MCF 10A (cell line): ENCODE data around the gene PPP4R3A. TPM values are rescaled to one million over a fixed set of nuclear protein-coding genes. Genes with fewer than 3 reads are reported as not detected.

Source experiments
- BruUV-seq: library from RNA; stranded (reverse); fragments of 400-500 nt; replicated peaks from 2 replicates; lab custom pipeline; 2021; lab: Mats Ljungman, UMichigan
- CTCF ChIA-PET: fragments of 300-600 bp; sonication (Branson Sonifier 250); formaldehyde crosslinking; extraction: SDS; loops from one replicate; lab custom pipeline; 2021; ENCODE audit warnings: antibody characterized with exemption, inconsistent platforms; lab: Yijun Ruan, JAX
- POLR2A ChIA-PET: fragments of 300-600, 350-650 bp; sonication (Branson Sonifier 250); formaldehyde crosslinking; extraction: SDS; loops from one replicate; lab custom pipeline; 2020; ENCODE audit warnings: antibody characterized with exemption, inconsistent platforms; lab: Yijun Ruan, JAX
- DNase-seq: peaks from one replicate; pipeline ENCODE4 v3.0.0-alpha.2; 2018; ENCODE audit not compliant: unreplicated experiment
- H3K27ac Mint-ChIP-seq: one replicate; pipeline ENCODE4 v1.8.0; 2022; ENCODE audit warnings: mild to moderate bottlenecking, low read depth, mixed read lengths; ENCODE audit not compliant: unreplicated experiment
- H3K27me3 Mint-ChIP-seq: one replicate; pipeline ENCODE4 v1.8.0; 2022; ENCODE audit warnings: mixed read lengths; ENCODE audit not compliant: insufficient read depth, unreplicated experiment
- H3K36me3 Mint-ChIP-seq: one replicate; pipeline ENCODE4 v1.8.0; 2022; ENCODE audit warnings: mild to moderate bottlenecking, moderate library complexity, mixed read lengths; ENCODE audit not compliant: insufficient read depth, unreplicated experiment
- H3K4me1 Mint-ChIP-seq: one replicate; pipeline ENCODE4 v1.8.0; 2022; ENCODE audit warnings: mixed read lengths; ENCODE audit not compliant: insufficient read depth, unreplicated experiment
- H3K4me3 Mint-ChIP-seq: one replicate; pipeline ENCODE4 v1.8.0; 2022; ENCODE audit warnings: mild to moderate bottlenecking, moderate library complexity, mixed read lengths; ENCODE audit not compliant: unreplicated experiment
- H3K9me3 Mint-ChIP-seq: one replicate; pipeline ENCODE4 v1.8.0; 2022; ENCODE audit warnings: mixed read lengths; ENCODE audit not compliant: unreplicated experiment
- intact Hi-C: fragments of 100-400 bp; cut with micrococcal nuclease; formaldehyde crosslinking; loops from 2 replicates; pipeline ENCODE4 v1.14.1; 2022
- total RNA-seq: library from RNA; stranded (reverse); gene quantifications from 2 replicates; pipeline ENCODE4 v1.2.3, GENCODE V29; 2022
- TF ChIP-seq, protein P1 (sequence below): fragments of 200-600 bp; IDR thresholded peaks from one replicate; pipeline ENCODE4 v1.8.0; 2022; ENCODE audit warnings: antibody characterized with exemption, mild to moderate bottlenecking; ENCODE audit not compliant: unreplicated experiment

The PPP4R3A gene
- total RNA-seq, 1 experiment from 2014 or later, result 104 TPM

DNA sequence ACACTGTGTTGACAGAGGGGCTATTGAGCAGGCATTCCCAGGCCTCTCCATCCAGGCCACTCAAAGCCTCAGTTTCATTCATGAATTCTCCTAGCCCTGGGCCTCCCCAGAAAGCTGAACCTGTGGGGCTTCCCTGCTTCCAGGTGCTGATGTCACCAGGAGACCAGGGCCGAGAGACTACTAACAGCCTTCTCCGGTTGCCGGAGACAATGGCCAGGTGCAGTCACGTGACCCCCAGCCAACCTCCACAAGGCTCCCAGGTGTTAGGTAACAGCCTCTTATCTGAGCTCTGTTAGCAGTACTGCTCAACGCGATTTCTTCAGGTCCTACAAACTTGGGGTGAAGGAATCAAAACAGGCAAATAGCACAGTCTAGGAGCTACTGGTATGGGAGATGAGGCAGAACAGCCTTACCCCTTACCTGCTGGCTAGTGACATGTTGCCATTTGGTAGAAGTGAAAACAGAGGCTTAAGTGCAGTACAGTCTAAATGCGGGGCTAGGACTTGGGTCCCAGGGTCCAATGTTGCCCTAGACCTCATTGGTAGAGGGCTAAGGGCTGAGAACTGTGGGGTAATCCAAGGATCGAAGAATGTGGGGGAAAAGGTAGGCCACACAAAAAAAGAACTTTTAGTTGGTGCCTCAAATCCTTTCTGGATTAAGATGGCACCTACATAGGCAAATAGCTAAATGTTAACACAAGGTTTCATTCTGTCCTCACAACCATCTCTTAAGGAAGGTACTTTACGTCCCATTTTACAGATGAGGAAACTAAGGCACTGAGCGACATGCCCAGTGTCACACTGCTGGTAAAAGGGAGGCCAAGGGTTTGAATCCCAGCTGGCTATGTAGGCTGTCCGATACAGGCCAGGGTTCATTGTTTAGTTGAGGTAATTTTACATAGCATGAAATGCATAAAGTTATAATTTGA, 96.3 kb downstream of the PPP4R3A start:
- Mint-ChIP-seq H3K4me3 (no peak overlapping the region), H3K4me1 (peaks cover 19% of the 10 kb centered on the region), H3K27ac (no peak overlapping the region), H3K9me3 (no peaks in the 10 kb centered on the region), H3K27me3 (no peaks in the 10 kb centered on the region), H3K36me3 (peaks cover 10% of the 10 kb centered on the region)
- TF ChIP-seq, protein P1, sequence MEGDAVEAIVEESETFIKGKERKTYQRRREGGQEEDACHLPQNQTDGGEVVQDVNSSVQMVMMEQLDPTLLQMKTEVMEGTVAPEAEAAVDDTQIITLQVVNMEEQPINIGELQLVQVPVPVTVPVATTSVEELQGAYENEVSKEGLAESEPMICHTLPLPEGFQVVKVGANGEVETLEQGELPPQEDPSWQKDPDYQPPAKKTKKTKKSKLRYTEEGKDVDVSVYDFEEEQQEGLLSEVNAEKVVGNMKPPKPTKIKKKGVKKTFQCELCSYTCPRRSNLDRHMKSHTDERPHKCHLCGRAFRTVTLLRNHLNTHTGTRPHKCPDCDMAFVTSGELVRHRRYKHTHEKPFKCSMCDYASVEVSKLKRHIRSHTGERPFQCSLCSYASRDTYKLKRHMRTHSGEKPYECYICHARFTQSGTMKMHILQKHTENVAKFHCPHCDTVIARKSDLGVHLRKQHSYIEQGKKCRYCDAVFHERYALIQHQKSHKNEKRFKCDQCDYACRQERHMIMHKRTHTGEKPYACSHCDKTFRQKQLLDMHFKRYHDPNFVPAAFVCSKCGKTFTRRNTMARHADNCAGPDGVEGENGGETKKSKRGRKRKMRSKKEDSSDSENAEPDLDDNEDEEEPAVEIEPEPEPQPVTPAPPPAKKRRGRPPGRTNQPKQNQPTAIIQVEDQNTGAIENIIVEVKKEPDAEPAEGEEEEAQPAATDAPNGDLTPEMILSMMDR, result no peak
- peak; percentile 63 for DNase-seq
- intact Hi-C loops, result no loop called here
- CTCF ChIA-PET, result interaction anchor here (0.5 to 11.7 kb wide), 5 partner anchors 16 to 388 kb away, joined by 3 to 276 read pairs (median 4); no protein-coding TSS in a partner anchor
- POLR2A ChIA-PET, result interaction anchor here (0.6 to 9.3 kb wide), 7 partner anchors 16 to 542 kb away, joined by 3 to 99 read pairs (median 5); no protein-coding TSS in a partner anchor
- BruUV-seq, result no TSS peak

DNA sequence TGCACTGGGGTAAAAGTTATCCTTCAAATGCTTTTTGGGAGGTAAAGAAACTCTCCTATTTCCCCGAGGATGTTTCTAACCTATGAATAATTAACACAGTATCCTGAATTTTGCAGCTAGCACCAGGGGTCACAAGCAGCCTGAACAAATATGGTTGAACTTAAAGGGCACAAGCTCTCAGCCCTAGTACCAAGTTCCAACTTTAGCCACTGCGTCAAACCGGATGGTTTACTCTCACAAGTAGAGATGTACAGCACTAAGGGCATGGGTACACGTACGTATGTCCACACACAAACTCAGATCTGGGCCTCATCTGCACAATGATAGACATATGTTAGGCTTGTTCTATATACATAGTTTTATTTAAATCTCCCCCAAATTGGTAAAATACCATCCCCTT, 97.2 kb downstream of the PPP4R3A start:
- POLR2A ChIA-PET, result interaction anchor here (1.6 to 9.3 kb wide), 3 partner anchors 17 to 52 kb away, joined by 5 to 99 read pairs (median 9); no protein-coding TSS in a partner anchor
- H3K4me1 Mint-ChIP-seq, result peaks cover 17% of the 10 kb centered on the region
- H3K9me3 Mint-ChIP-seq, result no peaks in the 10 kb centered on the region
- no peak overlapping the region for H3K27ac Mint-ChIP-seq
- DNase-seq, result no peak
- BruUV-seq, result no TSS peak
- peaks cover 10% of the 10 kb centered on the region for H3K36me3 Mint-ChIP-seq
- no peak overlapping the region for H3K4me3 Mint-ChIP-seq
- CTCF ChIA-PET, result interaction anchor here (0.5 to 11.7 kb wide), 2 partner anchors 33 to 90 kb away, joined by 3 to 276 read pairs; no protein-coding TSS in a partner anchor
- intact Hi-C loops, result no loop called here
- TF ChIP-seq, protein P1, result no peak
- H3K27me3 Mint-ChIP-seq, result no peaks in the 10 kb centered on the region

DNA sequence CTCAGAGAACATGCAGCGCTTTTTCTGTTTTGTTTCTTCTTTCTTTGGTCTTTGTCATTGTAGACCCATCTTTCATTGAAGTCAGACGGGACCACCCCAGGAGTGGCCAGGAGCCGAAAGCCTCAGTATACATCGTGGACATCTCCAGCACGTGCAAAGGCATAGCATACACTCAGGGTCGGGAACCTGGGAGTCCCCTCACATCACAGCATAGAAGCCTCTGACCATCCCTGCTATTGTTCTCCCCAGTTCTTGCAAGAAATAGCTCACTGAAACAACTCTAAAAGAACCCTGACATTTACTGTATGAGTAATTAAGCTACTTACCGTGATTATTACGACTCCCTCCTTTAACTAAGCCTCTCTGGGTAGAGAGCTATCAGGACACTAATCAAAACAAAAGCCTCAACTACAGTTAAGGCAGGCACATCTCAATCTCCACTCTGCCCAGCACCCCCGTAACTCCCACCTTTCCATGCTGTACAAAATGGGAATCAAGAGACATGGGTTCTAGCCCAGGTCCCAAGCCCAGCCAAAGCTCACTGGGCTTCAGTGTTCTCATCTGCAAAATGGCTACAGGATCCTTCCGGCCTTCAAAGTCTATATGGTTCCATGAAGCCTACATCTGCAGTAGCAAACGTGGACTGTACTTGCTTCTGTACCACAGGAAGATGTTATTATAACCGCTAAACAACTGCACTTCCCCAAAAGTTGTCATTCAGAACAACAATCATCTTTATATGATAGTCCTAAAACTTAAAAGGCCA, 99.2 kb downstream of the PPP4R3A start:
- Mint-ChIP-seq H3K4me3 (no peak overlapping the region), H3K9me3 (no peaks in the 10 kb centered on the region), H3K27me3 (no peaks in the 10 kb centered on the region), H3K4me1 (peaks cover 4% of the 10 kb centered on the region), H3K27ac (peak overlapping the region; percentile 20), H3K36me3 (peaks cover 14% of the 10 kb centered on the region)
- BruUV-seq, result no TSS peak
- CTCF ChIA-PET, result interaction anchor here (0.6 to 1.3 kb wide), 3 partner anchors 88 to 123 kb away, joined by 3 to 4 read pairs (median 3); no protein-coding TSS in a partner anchor
- intact Hi-C loops, result no loop called here
- POLR2A ChIA-PET, result interaction anchor here (0.6 kb wide), 1 partner anchor 20 kb away, joined by 3 read pairs; no protein-coding TSS in a partner anchor
- DNase-seq, result no peak
- TF ChIP-seq, protein P1, result no peak
